T-cell (primary cell): ENCODE results near the gene DUS2. TPM values are rescaled to one million over a fixed set of nuclear protein-coding genes. Genes with fewer than 3 reads are reported as not detected.

Experiments
- ATAC-seq, 4 experiments: fragments of 200-7000 bp in 3 of 4; fragments of 150-1000 bp in 1 of 4; cut with Tn5 transposase; replicated peaks in 1 of 4; 1 replicate in 3 of 4; 2 replicates in 1 of 4; pipeline ENCODE4 v1.10.0; 2021; ENCODE audit warnings: moderate library complexity in 3 of 4, mild to moderate bottlenecking in 2 of 4, moderate number of reproducible peaks in 1 of 4
- CTCF ChIA-PET, 2 donors: fragments of 300-600 bp; sonication (Branson Sonifier 250); formaldehyde crosslinking; loops; one replicate each; lab custom pipeline; 2022; ENCODE audit warnings: antibody characterized with exemption in 2 of 2; lab: Charles Lee
- POLR2A ChIA-PET, 2 donors: fragments of 300-600 bp; sonication (Branson Sonifier 250); formaldehyde crosslinking; loops; one replicate each; lab custom pipeline; 2022; ENCODE audit warnings: antibody characterized with exemption in 2 of 2; lab: Charles Lee
- DNase-seq, 35 experiments: peaks; one replicate each; pipeline versions ENCODE4 v3.0.0 to v3.0.0-alpha.2; 2013 to 2023
- H3K27ac ChIP-seq: one replicate; pipeline ENCODE4 v1.5.1; 2013; ENCODE audit warnings: low read length
- H3K27me3 ChIP-seq, 2 experiments: replicated peaks in 1 of 2; 1 replicate in 1 of 2; 2 replicates in 1 of 2; pipeline versions ENCODE4 v1.6.1 to v1.7.0; 2013; ENCODE audit warnings: low read length in 1 of 2, mixed read lengths in 1 of 2; ENCODE audit not compliant: control insufficient read depth in 2 of 2, insufficient read depth in 2 of 2; ENCODE audit errors: extremely low read depth in 1 of 2
- H3K36me3 ChIP-seq, 2 donors: 1 replicate in 1 of 2; 2 replicates in 1 of 2; pipeline versions ENCODE4 v1.6.1 to v1.7.0; 2013; ENCODE audit warnings: low read length in 1 of 2; ENCODE audit not compliant: control insufficient read depth in 2 of 2, insufficient read depth in 1 of 2; ENCODE audit errors: extremely low read depth in 1 of 2
- H3K4me1 ChIP-seq, 2 experiments: 1 replicate in 1 of 2; 2 replicates in 1 of 2; pipeline versions ENCODE4 v1.6.1 to v1.7.0; 2013; ENCODE audit warnings: low read length in 2 of 2, mixed read lengths in 1 of 2; ENCODE audit not compliant: insufficient read depth in 2 of 2, control insufficient read depth in 1 of 2; ENCODE audit errors: extremely low read depth in 1 of 2
- H3K4me3 ChIP-seq, 2 donors: 1 replicate in 1 of 2; 2 replicates in 1 of 2; pipeline versions ENCODE4 v1.5.1 to v1.7.0; 2013; ENCODE audit warnings: mild to moderate bottlenecking in 2 of 2, low read length in 1 of 2, moderate library complexity in 1 of 2; ENCODE audit not compliant: control insufficient read depth in 1 of 2; ENCODE audit errors: extremely low read depth in 1 of 2
- H3K9me3 ChIP-seq: 2 replicates; pipeline ENCODE4 v1.7.0; 2013
- H3K27ac Mint-ChIP-seq, 2 donors: one replicate each; pipeline ENCODE4 v1.8.0; 2020 to 2021; ENCODE audit warnings: mild to moderate bottlenecking in 2 of 2, mixed read lengths in 2 of 2
- H3K27me3 Mint-ChIP-seq, 2 donors: one replicate each; pipeline ENCODE4 v1.8.0; 2021 to 2022; ENCODE audit warnings: mixed read lengths in 2 of 2
- H3K36me3 Mint-ChIP-seq: one replicate; pipeline ENCODE4 v1.8.0; 2021; ENCODE audit warnings: mixed read lengths
- H3K4me1 Mint-ChIP-seq, 3 donors: one replicate each; pipeline ENCODE4 v1.8.0; 2020 to 2022; ENCODE audit warnings: mixed read lengths in 3 of 3, mild to moderate bottlenecking in 1 of 3
- H3K4me3 Mint-ChIP-seq, 3 donors: one replicate each; pipeline ENCODE4 v1.8.0; 2020 to 2022; ENCODE audit warnings: mild to moderate bottlenecking in 3 of 3, mixed read lengths in 3 of 3, moderate library complexity in 3 of 3
- H3K9me3 Mint-ChIP-seq, 3 donors: one replicate each; pipeline ENCODE4 v1.8.0; 2020 to 2022; ENCODE audit warnings: mixed read lengths in 3 of 3
- WGBS: methylation state at CpG from one replicate; pipeline ENCODE4 v1.1.5; 2013; ENCODE audit warnings: missing lambda C conversion rate; ENCODE audit not compliant: insufficient coverage; 5-methylcytosine and 5-hydroxymethylcytosine counted together
- total RNA-seq, 35 experiments: library from RNA in 6 of 35; stranded (reverse) in 6 of 35; fragments of 120-200 nt in 1 of 35; gene quantifications; one replicate each; pipeline versions ENCODE4 v1.2.1 to v1.2.4 and lab custom pipeline; 2013 to 2026

DUS2 gene
- total RNA-seq, 5 donors from 2014 or later (not counting 1 experiment from before 2014, with no cell fraction given): 14.5 to 19.4 (median 15.8) TPM

GRCh38 chr16:68094614-68094934 is 71.5 kb downstream of the DUS2 start:
- Mint-ChIP-seq H3K9me3 (no peaks in the 10 kb centered on the region), H3K4me1 (peaks cover 84 to 89% (median 88%) of the 10 kb centered on the region in 3 donors), H3K4me3 (peak overlapping the region in 2 of 3 donors; percentile 35 to 50), H3K27me3 (no peaks in the 10 kb centered on the region), H3K36me3 (no peaks in the 10 kb centered on the region), H3K27ac (peak overlapping the region; percentile 76 to 79)
- Histone ChIP-seq H3K36me3 (peaks cover 0 to 8% of the 10 kb centered on the region in 2 donors), H3K27ac (no peak overlapping the region), H3K9me3 (no peaks in the 10 kb centered on the region), H3K27me3 (no peaks in the 10 kb centered on the region), H3K4me3 (no peak overlapping the region), H3K4me1 (peaks cover 41 to 42% of the 10 kb centered on the region in 2 experiments)
- CTCF ChIA-PET: interaction anchor here (0.6 to 4.0 kb wide), 11 partner anchors 10 to 1239 kb away, joined by 3 to 18 read pairs (median 5); partner anchors contain the start of gene NFATC3 (in 1 of the 2)
- POLR2A ChIA-PET: interaction anchor here in 1 of 2 donors (0.7 to 0.8 kb wide), 2 partner anchors 9 to 15 kb away, joined by 3 to 8 read pairs; partner anchors contain the start of gene NFATC3
- DNase-seq (no peak), ATAC-seq (no peak)
- no CpG with 5 or more reads among the region's 4 CpGs for WGBS

DNA sequence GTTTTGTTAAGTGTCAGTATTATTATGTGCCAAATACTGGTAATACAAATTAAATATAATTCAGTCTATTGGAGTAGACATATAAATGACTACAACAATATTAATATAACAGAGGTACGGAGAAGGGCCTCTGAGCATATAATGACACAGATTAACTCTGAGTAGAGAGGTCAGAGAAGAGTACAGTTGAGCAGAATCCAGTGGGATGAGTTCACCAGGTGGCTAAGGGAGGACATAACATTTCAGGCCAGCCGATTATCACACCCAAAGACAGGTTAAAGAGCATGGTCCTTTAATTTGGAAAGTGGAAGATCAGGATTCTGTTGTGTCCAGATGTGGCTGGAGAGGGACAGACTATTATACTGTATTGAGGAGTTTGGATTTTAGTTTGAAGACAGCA is 73.4 kb downstream of the DUS2 start:
- DNase-seq (no peak), ATAC-seq (no peak)
- Mint-ChIP-seq H3K27me3 (no peaks in the 10 kb centered on the region), H3K36me3 (no peaks in the 10 kb centered on the region), H3K4me3 (peak overlapping the region in 1 of 3 donors; percentile 15), H3K27ac (no peak overlapping the region), H3K9me3 (no peaks in the 10 kb centered on the region), H3K4me1 (peaks cover 76 to 86% (median 85%) of the 10 kb centered on the region in 3 donors)
- no peak overlapping the region for H3K27ac ChIP-seq
- no peaks in the 10 kb centered on the region for H3K27me3 ChIP-seq
- H3K4me3 ChIP-seq: no peak overlapping the region
- CTCF ChIA-PET: no interaction called here
- peaks cover 33 to 54% of the 10 kb centered on the region in 2 experiments for H3K4me1 ChIP-seq
- no peaks in the 10 kb centered on the region for H3K9me3 ChIP-seq
- H3K36me3 ChIP-seq: peaks cover 0 to 8% of the 10 kb centered on the region in 2 donors
- WGBS: 83% methylated on average over 1 of the region's 2 CpGs
- POLR2A ChIA-PET: no interaction called here

DNA sequence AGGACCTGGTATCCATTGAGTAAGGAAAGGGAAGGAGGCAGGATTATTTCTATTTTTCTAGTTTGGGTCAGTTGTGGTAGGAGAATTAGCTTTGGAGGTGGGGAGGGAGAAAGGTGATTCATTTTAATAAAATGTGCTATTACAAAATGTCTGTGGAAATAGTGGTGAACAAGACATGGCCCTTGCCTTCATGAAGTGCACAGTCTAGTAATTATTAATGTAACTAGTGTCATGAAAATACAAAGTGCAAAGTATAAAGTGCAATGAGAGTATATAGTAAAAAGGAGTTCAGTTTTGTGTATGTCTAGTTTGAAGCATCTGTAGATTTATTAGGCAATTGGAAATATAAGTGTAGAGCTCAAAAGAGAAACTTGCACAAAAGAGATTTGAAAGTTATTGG is 74.0 kb downstream of the DUS2 start:
- Histone ChIP-seq H3K36me3 (peaks cover 0 to 8% of the 10 kb centered on the region in 2 donors), H3K9me3 (no peaks in the 10 kb centered on the region), H3K27ac (no peak overlapping the region), H3K4me3 (no peak overlapping the region), H3K27me3 (no peaks in the 10 kb centered on the region), H3K4me1 (peaks cover 32 to 48% of the 10 kb centered on the region in 2 experiments)
- Mint-ChIP-seq H3K4me3 (peak overlapping the region in 1 of 3 donors; percentile 15), H3K27ac (peak overlapping the region in 1 of 2 donors; percentile 56), H3K27me3 (no peaks in the 10 kb centered on the region), H3K36me3 (peaks cover 3% of the 10 kb centered on the region), H3K9me3 (no peaks in the 10 kb centered on the region), H3K4me1 (peaks cover 76 to 86% (median 85%) of the 10 kb centered on the region in 3 donors)
- ChIA-PET POLR2A (interaction anchor here in 1 of 2 donors (0.6 kb wide), 1 partner anchor 16 kb away, joined by 11 read pairs; no protein-coding TSS in a partner anchor), CTCF (interaction anchor here in 1 of 2 donors (0.6 to 0.7 kb wide), 2 partner anchors 85 to 109 kb away, joined by 3 to 4 read pairs; no protein-coding TSS in a partner anchor)
- ATAC-seq: no peak
- DNase-seq: no peak

DNA sequence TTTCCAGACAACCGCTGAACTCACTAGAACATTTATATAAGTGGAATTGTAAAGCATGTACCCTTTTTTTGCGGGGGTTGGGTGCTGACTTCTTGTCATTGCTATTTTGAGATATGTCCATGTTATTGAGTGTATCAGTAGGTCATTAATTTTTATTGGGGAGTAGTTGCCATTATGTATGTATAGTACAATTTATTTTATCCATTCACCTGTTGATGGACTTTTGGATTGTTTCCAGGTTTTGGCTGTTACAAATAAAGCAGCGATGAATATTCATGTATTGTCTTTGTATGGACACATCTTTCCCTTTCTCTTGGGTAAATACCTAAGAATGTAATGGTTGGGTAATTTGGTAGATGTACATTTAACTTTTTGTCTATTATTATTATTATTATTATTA is 74.8 kb downstream of the DUS2 start:
- peaks cover 7% of the 10 kb centered on the region for H3K36me3 Mint-ChIP-seq
- H3K4me3 Mint-ChIP-seq: no peak overlapping the region
- no CpG with 5 or more reads among the region's 3 CpGs for WGBS
- H3K36me3 ChIP-seq: peaks cover 0 to 8% of the 10 kb centered on the region in 2 donors
- no peak for DNase-seq
- CTCF ChIA-PET: interaction anchor here in 1 of 2 donors (0.6 kb wide), 1 partner anchor 108 kb away, joined by 4 read pairs; no protein-coding TSS in a partner anchor
- no peaks in the 10 kb centered on the region for H3K27me3 ChIP-seq
- no peak overlapping the region for H3K4me3 ChIP-seq
- peaks cover 78 to 88% (median 86%) of the 10 kb centered on the region in 3 donors for H3K4me1 Mint-ChIP-seq
- H3K4me1 ChIP-seq: peaks cover 27 to 41% of the 10 kb centered on the region in 2 experiments
- no peaks in the 10 kb centered on the region for H3K9me3 ChIP-seq
- H3K27ac ChIP-seq: no peak overlapping the region
- no peak overlapping the region for H3K27ac Mint-ChIP-seq
- no peak for ATAC-seq
- H3K27me3 Mint-ChIP-seq: no peaks in the 10 kb centered on the region
- POLR2A ChIA-PET: interaction anchor here in 1 of 2 donors (0.6 kb wide), 1 partner anchor 15 kb away, joined by 11 read pairs; no protein-coding TSS in a partner anchor
- H3K9me3 Mint-ChIP-seq: no peaks in the 10 kb centered on the region

DNA sequence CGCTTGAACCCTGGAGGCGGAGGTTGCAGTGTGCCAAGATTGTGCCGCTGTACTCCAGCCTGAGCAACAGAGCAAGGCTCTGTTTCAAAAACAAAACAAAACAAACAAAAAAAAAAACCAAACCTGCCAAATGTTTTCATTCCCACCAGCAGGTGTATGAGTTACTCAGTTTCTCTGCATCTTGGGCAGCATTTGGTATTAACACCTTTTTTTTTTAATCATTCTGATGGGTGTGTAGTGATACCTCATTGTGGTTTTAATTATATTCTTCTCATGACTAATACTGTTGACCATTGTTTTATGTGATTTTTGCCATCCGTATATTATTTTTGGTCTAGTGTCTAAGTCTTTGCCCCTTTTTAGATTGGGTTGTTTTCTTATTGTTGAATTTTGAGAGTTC is 77.4 kb downstream of the DUS2 start:
- no peaks in the 10 kb centered on the region for H3K9me3 ChIP-seq
- Mint-ChIP-seq H3K9me3 (peaks cover 0 to 4% (median 3%) of the 10 kb centered on the region in 3 donors), H3K27me3 (no peaks in the 10 kb centered on the region), H3K36me3 (peaks cover 13% of the 10 kb centered on the region), H3K4me3 (peak overlapping the region in 1 of 3 donors; percentile 8), H3K27ac (peak overlapping the region; percentile 65 to 74), H3K4me1 (peaks cover 78 to 89% (median 85%) of the 10 kb centered on the region in 3 donors)
- POLR2A ChIA-PET: interaction anchor here in 1 of 2 donors (0.9 kb wide), 1 partner anchor 16 kb away, joined by 4 read pairs; the partner anchor contains the start of gene NFATC3
- H3K27me3 ChIP-seq: no peaks in the 10 kb centered on the region
- DNase-seq: no peak
- H3K36me3 ChIP-seq: peaks cover 0 to 5% of the 10 kb centered on the region in 2 donors
- H3K4me1 ChIP-seq: peaks cover 20 to 38% of the 10 kb centered on the region in 2 experiments
- ATAC-seq: no peak
- H3K4me3 ChIP-seq: no peak overlapping the region
- H3K27ac ChIP-seq: no peak overlapping the region
- no CpG with 5 or more reads among the region's 4 CpGs for WGBS
- CTCF ChIA-PET: interaction anchor here in 1 of 2 donors (0.6 kb wide), 1 partner anchor 124 kb away, joined by 3 read pairs; no protein-coding TSS in a partner anchor

GRCh38 chr16:68105611-68106010 is 82.5 kb downstream of the DUS2 start:
- ChIA-PET CTCF (no interaction called here), POLR2A (no interaction called here)
- Histone ChIP-seq H3K9me3 (peaks cover 5% of the 10 kb centered on the region), H3K4me1 (peaks cover 3 to 33% of the 10 kb centered on the region in 2 experiments), H3K36me3 (no peaks in the 10 kb centered on the region), H3K27ac (no peak overlapping the region), H3K27me3 (no peaks in the 10 kb centered on the region), H3K4me3 (no peak overlapping the region)
- ATAC-seq (no peak), DNase-seq (no peak)
- H3K27ac Mint-ChIP-seq: peak overlapping the region; percentile 7 to 34
- 93% methylated on average over 3 of the region's 3 CpGs for WGBS
- H3K27me3 Mint-ChIP-seq: no peaks in the 10 kb centered on the region
- peaks cover 40% of the 10 kb centered on the region for H3K36me3 Mint-ChIP-seq
- H3K4me3 Mint-ChIP-seq: peak overlapping the region in 2 of 3 donors; percentile 43 to 54
- H3K4me1 Mint-ChIP-seq: peaks cover 83 to 96% (median 89%) of the 10 kb centered on the region in 3 donors
- H3K9me3 Mint-ChIP-seq: peaks cover 10 to 25% (median 18%) of the 10 kb centered on the region in 3 donors
